Spleen (tissue), 7 donors: Measurements from ENCODE around the gene SGPP1.

ENCODE experiments used
- POLR2A ChIP-seq, 3 donors: fragments of 450-650 bp; IDR thresholded peaks; one replicate each; pipeline ENCODE4 v1.5.1; 2017; ENCODE audit warnings: antibody characterized with exemption in 3 of 3, mild to moderate bottlenecking in 1 of 3
- TF ChIP-seq, protein P1 (sequence below), 11 experiments: fragments of 200-600 bp in 7 of 11; fragments of 450-650 bp in 4 of 11; sonication (generic) in 4 of 11; IDR thresholded peaks in 8 of 11; conservative IDR thresholded peaks in 3 of 11; 1 replicate in 7 of 11; 2 replicates in 4 of 11; pipeline versions ENCODE4 v1.4.0 to v1.8.0; 2016 to 2021; ENCODE audit warnings: antibody characterized with exemption in 11 of 11, inconsistent platforms in 4 of 11, mild to moderate bottlenecking in 1 of 11
- donor health status: DM: no; HTN: no; CAD: no; lungs with moderate emphysema.
- donor health status: DM: no; HTN: no; CAD: no.
- donor health status: DM: no; HTN: no; CAD: no.

GRCh38 chr14:63685401-63685800 is 42.5 kb downstream of the SGPP1 start:
- TF ChIP-seq, protein P1, sequence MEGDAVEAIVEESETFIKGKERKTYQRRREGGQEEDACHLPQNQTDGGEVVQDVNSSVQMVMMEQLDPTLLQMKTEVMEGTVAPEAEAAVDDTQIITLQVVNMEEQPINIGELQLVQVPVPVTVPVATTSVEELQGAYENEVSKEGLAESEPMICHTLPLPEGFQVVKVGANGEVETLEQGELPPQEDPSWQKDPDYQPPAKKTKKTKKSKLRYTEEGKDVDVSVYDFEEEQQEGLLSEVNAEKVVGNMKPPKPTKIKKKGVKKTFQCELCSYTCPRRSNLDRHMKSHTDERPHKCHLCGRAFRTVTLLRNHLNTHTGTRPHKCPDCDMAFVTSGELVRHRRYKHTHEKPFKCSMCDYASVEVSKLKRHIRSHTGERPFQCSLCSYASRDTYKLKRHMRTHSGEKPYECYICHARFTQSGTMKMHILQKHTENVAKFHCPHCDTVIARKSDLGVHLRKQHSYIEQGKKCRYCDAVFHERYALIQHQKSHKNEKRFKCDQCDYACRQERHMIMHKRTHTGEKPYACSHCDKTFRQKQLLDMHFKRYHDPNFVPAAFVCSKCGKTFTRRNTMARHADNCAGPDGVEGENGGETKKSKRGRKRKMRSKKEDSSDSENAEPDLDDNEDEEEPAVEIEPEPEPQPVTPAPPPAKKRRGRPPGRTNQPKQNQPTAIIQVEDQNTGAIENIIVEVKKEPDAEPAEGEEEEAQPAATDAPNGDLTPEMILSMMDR (IDR thresholded peaks at IDR 0.05 in 8 of 11, conservative IDR thresholded peaks at IDR 0.05 in 3 of 11) = no peak
- no peak for TF ChIP-seq POLR2A (IDR thresholded peaks at IDR 0.05)
